Peyer's patch (tissue), 4 donors: ENCODE measurements around the gene PFDN2. TPM values are rescaled to one million over a fixed set of nuclear protein-coding genes. Genes with fewer than 3 reads are reported as not detected.
A peak's percentile ranks its signal among the peaks of the same experiment; 100 is the strongest.

Experiments
- DNase-seq, 3 donors: peaks; one replicate each; pipeline ENCODE4 v3.0.0-alpha.2; 2017 to 2019
- H3K27ac ChIP-seq, 4 donors: fragments of 200-600 bp; sonication (generic); one replicate each; pipeline ENCODE4 v1.5.1; 2016 to 2019
- H3K27me3 ChIP-seq, 2 donors: fragments of 200-600 bp; sonication (generic); one replicate each; pipeline ENCODE4 v1.5.1; 2019
- H3K36me3 ChIP-seq, 3 donors: fragments of 200-600 bp; sonication (generic); one replicate each; pipeline ENCODE4 v1.5.1; 2016 to 2019
- H3K4me1 ChIP-seq, 4 donors: fragments of 200-600 bp; sonication (generic); one replicate each; pipeline ENCODE4 v1.5.1; 2016 to 2019
- H3K4me3 ChIP-seq, 4 donors: fragments of 200-600 bp; sonication (generic); 1 replicate in 3 of 4; 2 replicates in 1 of 4; pipeline ENCODE4 v1.5.1; 2016 to 2019; ENCODE audit warnings: mild to moderate bottlenecking in 1 of 4
- H3K9me3 ChIP-seq, 4 donors: fragments of 200-600 bp; sonication (generic); one replicate each; pipeline ENCODE4 v1.5.1; 2016 to 2019; ENCODE audit warnings: mild to moderate bottlenecking in 1 of 4
- CTCF ChIP-seq, 6 experiments: fragments of 450-650 bp in 4 of 6; fragments of 200-600 bp in 2 of 6; sonication (generic) in 1 of 6; IDR thresholded peaks; one replicate each; pipeline ENCODE4 v1.5.1; 2017 to 2019; ENCODE audit warnings: antibody characterized with exemption in 6 of 6, mild to moderate bottlenecking in 3 of 6, moderate library complexity in 1 of 6
- POLR2A ChIP-seq, 2 donors: fragments of 450-650 bp; IDR thresholded peaks; one replicate each; pipeline ENCODE4 v1.5.1; 2017; ENCODE audit warnings: antibody characterized with exemption in 2 of 2, mild to moderate bottlenecking in 2 of 2, moderate library complexity in 2 of 2
- total RNA-seq, 4 donors: library from RNA; depleted of rRNA; stranded (reverse); fragments of >200 nt; gene quantifications; one replicate each; pipeline ENCODE4 v1.1.0, GENCODE V29; 2016

The PFDN2 gene
- total RNA-seq, 4 donors from 2014 or later: 11.6 to 68.5 (median 15.2) TPM

- peaks cover 0 to 40% (median 0%) of the 10 kb centered on the region in 3 donors for H3K36me3 ChIP-seq
Observed at GRCh38 chr1:161159087-161159912, 41.5 kb upstream of the PFDN2 start, which contains the start of gene USP21. TSS of gene USP21 (plus strand) at chr1:161159500. CDS start at chr1:161160641, 1,141 bp downstream.

GRCh38 chr1:161158316-161159010 is 40.6 kb upstream of the PFDN2 start:
- Histone ChIP-seq H3K4me1 (peaks cover 0 to 44% (median 11%) of the 10 kb centered on the region in 4 donors), H3K4me3 (peak overlapping the region in 3 of 4 donors; percentile 66 to 96 (median 85)), H3K9me3 (no peaks in the 10 kb centered on the region), H3K27me3 (no peaks in the 10 kb centered on the region), H3K27ac (peak overlapping the region; percentile 77 to 89 (median 85)), H3K36me3 (peaks cover 0 to 32% (median 0%) of the 10 kb centered on the region in 3 donors)
- DNase-seq: no peak
- TF ChIP-seq POLR2A (IDR thresholded peaks at IDR 0.05) (no peak), CTCF (IDR thresholded peaks at IDR 0.05) (no peak)

More at GRCh38 chr1:161159087-161159912, 41.5 kb upstream of the PFDN2 start, which contains the start of gene USP21:
- Histone ChIP-seq H3K4me3 (peak within 1 kb of the TSS; percentile 66 to 96 (median 90)), H3K27ac (peak within 1 kb of the TSS; percentile 77 to 89 (median 85)), H3K9me3 (no peaks in the 10 kb centered on the region), H3K4me1 (peaks cover 0 to 44% (median 11%) of the 10 kb centered on the region in 4 donors), H3K27me3 (no peaks in the 10 kb centered on the region)
- TF ChIP-seq POLR2A (IDR thresholded peaks at IDR 0.05) (peak; percentile 34 to 60), CTCF (IDR thresholded peaks at IDR 0.05) (peak in 4 of 6 experiments; percentile 31 to 40 (median 36))
- peak; percentile 89 to 96 (median 95) for DNase-seq

GRCh38 chr1:161157867-161158266 is 40.0 kb upstream of the PFDN2 start:
- Histone ChIP-seq H3K4me1 (peaks cover 0 to 44% (median 11%) of the 10 kb centered on the region in 4 donors), H3K27ac (no peak overlapping the region), H3K27me3 (no peaks in the 10 kb centered on the region), H3K9me3 (no peaks in the 10 kb centered on the region), H3K36me3 (peaks cover 0 to 26% (median 0%) of the 10 kb centered on the region in 3 donors), H3K4me3 (no peak overlapping the region)
- DNase-seq: no peak
- TF ChIP-seq POLR2A (IDR thresholded peaks at IDR 0.05): no peak
- TF ChIP-seq CTCF (IDR thresholded peaks at IDR 0.05): no peak

- Histone ChIP-seq H3K27me3 (no peaks in the 10 kb centered on the region), H3K9me3 (no peaks in the 10 kb centered on the region), H3K4me3 (peak within 1 kb of the TSS; percentile 43 to 84 (median 60)), H3K4me1 (peaks cover 0 to 17% (median 5%) of the 10 kb centered on the region in 4 donors), H3K27ac (peak within 1 kb of the TSS; percentile 81 to 95 (median 88)), H3K36me3 (peaks cover 0 to 6% (median 0%) of the 10 kb centered on the region in 3 donors)
- peak in 1 of 2 donors; percentile 38 for TF ChIP-seq POLR2A (IDR thresholded peaks at IDR 0.05)
- no peak for TF ChIP-seq CTCF (IDR thresholded peaks at IDR 0.05)
- peak; percentile 79 to 89 (median 80) for DNase-seq
Observed at GRCh38 chr1:161153682-161154337, 36.0 kb upstream of the PFDN2 start, which contains the start of gene UFC1. TSS of gene UFC1 (plus strand) at chr1:161153978. CDS start at chr1:161153998, 20 bp downstream.

- H3K36me3 ChIP-seq: peaks cover 0 to 6% (median 0%) of the 10 kb centered on the region in 3 donors
- H3K27me3 ChIP-seq: no peaks in the 10 kb centered on the region
- H3K27ac ChIP-seq: peak overlapping the region; percentile 81 to 95 (median 88)
- peak overlapping the region; percentile 43 to 84 (median 60) for H3K4me3 ChIP-seq
- peaks cover 0 to 11% (median 5%) of the 10 kb centered on the region in 4 donors for H3K4me1 ChIP-seq
- TF ChIP-seq POLR2A (IDR thresholded peaks at IDR 0.05) (no peak), CTCF (IDR thresholded peaks at IDR 0.05) (no peak)
- no peak for DNase-seq
- no peaks in the 10 kb centered on the region for H3K9me3 ChIP-seq
Observed at GRCh38 chr1:161153176-161153575, 35.3 kb upstream of the PFDN2 start.
